K562 (cell line): ENCODE results near the gene BAIAP2. TPM values are rescaled to one million over a fixed set of nuclear protein-coding genes. Genes with fewer than 3 reads are reported as not detected.

Experiments used
- ATAC-seq: fragments of 200-7000 bp; cut with Tn5 transposase; 3 replicates; pipeline ENCODE4 v1.9.1; 2020; ENCODE audit warnings: moderate library complexity
- BruUV-seq: library from RNA; stranded (reverse); fragments of 400-500 nt; replicated peaks from 2 replicates; lab custom pipeline; 2021; lab: Mats Ljungman, UMichigan
- CTCF ChIA-PET: fragments of 300-600 bp; formaldehyde crosslinking; extraction: SDS; loops from one replicate; lab custom pipeline; 2021; ENCODE audit warnings: low intra/inter-chr PET ratio; lab: Yijun Ruan, JAX
- POLR2A ChIA-PET: fragments of 300-600, 350-650 bp; sonication (Branson Sonifier 250); formaldehyde crosslinking; extraction: SDS; loops from one replicate; lab custom pipeline; 2021; ENCODE audit warnings: antibody characterized with exemption, inconsistent platforms; lab: Yijun Ruan, JAX
- DNase-seq, 4 experiments: peaks; one replicate each; pipeline versions ENCODE4 v3.0.0 to v3.0.0-alpha.2; 2011 to 2018; ENCODE audit warnings: low spot score in 3 of 4, mixed read lengths in 3 of 4; ENCODE audit errors: extremely low read depth in 1 of 4
- FAIRE-seq: peaks from 2 replicates; lab custom pipeline; 2011; peaks lifted over from hg19 to GRCh38; lab: Jason Lieb, UNC
- H2AFZ ChIP-seq: 2 replicates; pipeline ENCODE4 v1.6.0; 2011; ENCODE audit warnings: low read depth, low read length, control low read depth, inconsistent platforms
- H3K27ac ChIP-seq: fragments of 200-600 bp; 3 replicates; pipeline ENCODE4 v1.8.0; 2011; ENCODE audit warnings: low read depth, mild to moderate bottlenecking, control low read depth, inconsistent platforms, low read length, moderate library complexity, mixed read lengths; ENCODE audit errors: extremely low read depth
- H3K27me3 ChIP-seq, 2 experiments: fragments of 300-600 bp in 1 of 2; 2 replicates in 1 of 2; 3 replicates in 1 of 2; pipeline versions ENCODE4 v1.6.0 to v1.8.0; 2011; ENCODE audit warnings: inconsistent platforms in 2 of 2, low read length in 2 of 2, mild to moderate bottlenecking in 1 of 2, mixed read lengths in 1 of 2, moderate library complexity in 1 of 2; ENCODE audit not compliant: control insufficient read depth in 2 of 2, insufficient read depth in 2 of 2
- H3K36me3 ChIP-seq: fragments of 300-600 bp; 3 replicates; pipeline ENCODE4 v1.8.0; 2011; ENCODE audit warnings: mild to moderate bottlenecking, low read length, inconsistent platforms; ENCODE audit not compliant: control insufficient read depth, insufficient read depth
- H3K4me1 ChIP-seq, 2 experiments: fragments of 200-600 bp in 1 of 2; replicated peaks in 1 of 2; 2 replicates in 1 of 2; 3 replicates in 1 of 2; pipeline versions ENCODE4 v1.5.1 to v1.8.0; 2011; ENCODE audit warnings: inconsistent platforms in 2 of 2, low read length in 2 of 2, mild to moderate bottlenecking in 1 of 2, mixed read lengths in 1 of 2, moderate library complexity in 1 of 2; ENCODE audit not compliant: control insufficient read depth in 2 of 2, insufficient read depth in 2 of 2
- H3K4me2 ChIP-seq: 2 replicates; pipeline ENCODE4 v1.6.1; 2011; ENCODE audit warnings: low read length, control low read depth, inconsistent platforms, mixed read lengths; ENCODE audit not compliant: insufficient read depth
- H3K4me3 ChIP-seq: fragments of 200-600 bp; sonication (generic), shearing (Covaris generic); 2 replicates; pipeline ENCODE4 v1.5.1; 2016; ENCODE audit warnings: control low read depth, inconsistent platforms
- H3K79me2 ChIP-seq: fragments of 200-600 bp; 3 replicates; pipeline ENCODE4 v1.8.0; 2011; ENCODE audit warnings: low read length, inconsistent platforms; ENCODE audit not compliant: control insufficient read depth, insufficient read depth
- H3K9ac ChIP-seq, 2 experiments: 2 replicates each; pipeline versions ENCODE4 v1.6.0 to v1.6.1; 2011; ENCODE audit warnings: low read depth in 2 of 2, low read length in 2 of 2, control low read depth in 1 of 2, inconsistent platforms in 1 of 2, mild to moderate bottlenecking in 1 of 2, mixed read lengths in 1 of 2; ENCODE audit not compliant: insufficient read depth in 1 of 2
- H3K9me1 ChIP-seq: one replicate; pipeline ENCODE4 v1.6.0; 2011; ENCODE audit warnings: inconsistent platforms, mild to moderate bottlenecking, low read length, moderate library complexity; ENCODE audit not compliant: control insufficient read depth, insufficient read depth
- H3K9me3 ChIP-seq: replicated peaks from 2 replicates; pipeline ENCODE4 v1.5.1; 2011; ENCODE audit warnings: low read depth, low read length, inconsistent platforms; ENCODE audit not compliant: control insufficient read depth, insufficient read depth
- H4K20me1 ChIP-seq: replicated peaks from 2 replicates; pipeline ENCODE4 v1.6.1; 2011; ENCODE audit warnings: low read length, inconsistent platforms, mixed read lengths; ENCODE audit not compliant: control insufficient read depth, insufficient read depth
- CEBPB ChIP-seq: fragments of 450-650 bp; IDR thresholded peaks from 2 replicates; pipeline ENCODE4 v1.6.1; 2016; ENCODE audit warnings: missing genetic modification characterization, missing compliant biosample characterization
- COPS2 ChIP-seq: fragments of 450-650 bp; conservative IDR thresholded peaks from 2 replicates; pipeline ENCODE4 v1.6.1; 2016; ENCODE audit warnings: mild to moderate bottlenecking, moderate library complexity
- ELF1 ChIP-seq: fragments of 200-800 bp; sonication (Bioruptor generic); IDR thresholded peaks from 2 replicates; pipeline ENCODE4 v1.6.1; 2016; ENCODE audit warnings: missing genetic modification characterization, missing compliant biosample characterization
- FOS ChIP-seq: IDR thresholded peaks from 3 replicates; pipeline ENCODE4 v1.6.1; 2011; ENCODE audit not compliant: insufficient read length; ENCODE audit errors: extremely low read depth
- GATA2 ChIP-seq: sonication (generic); formaldehyde crosslinking; IDR thresholded peaks from 2 replicates; pipeline ENCODE4 v1.4.0; 2020; ENCODE audit warnings: mild to moderate bottlenecking, missing genetic modification reagents
- L3MBTL2 ChIP-seq: fragments of 450-650 bp; IDR thresholded peaks from 2 replicates; pipeline ENCODE4 v1.6.1; 2016; ENCODE audit warnings: mild to moderate bottlenecking, moderate library complexity
- RERE ChIP-seq: sonication (generic); formaldehyde crosslinking; IDR thresholded peaks from 2 replicates; pipeline ENCODE4 v1.8.0; 2023; ENCODE audit warnings: missing genetic modification reagents, mild to moderate bottlenecking, borderline replicate concordance
- SAFB ChIP-seq: fragments of 200-400 bp; formaldehyde crosslinking; IDR thresholded peaks from 2 replicates; pipeline ENCODE4 v1.6.1; 2017; ENCODE audit warnings: low read depth, low read length, borderline replicate concordance
- TCF7L2 ChIP-seq: fragments of 150-350 bp; IDR thresholded peaks from 2 replicates; pipeline ENCODE4 v1.6.1; 2016; ENCODE audit warnings: low read depth, mild to moderate bottlenecking, low read length, moderate library complexity
- ZHX1 ChIP-seq: fragments of 150-350 bp; conservative IDR thresholded peaks from 2 replicates; pipeline ENCODE4 v1.6.1; 2014; ENCODE audit warnings: low read length
- ZNF41 ChIP-seq: fragments of 250-450 bp; sonication (Bioruptor Pico); conservative IDR thresholded peaks from 2 replicates; pipeline ENCODE4 v1.4.0; 2020; ENCODE audit warnings: mild to moderate bottlenecking
- ZZZ3 ChIP-seq: fragments of 450-650 bp; IDR thresholded peaks from 2 replicates; pipeline ENCODE4 v1.6.1; 2016; ENCODE audit warnings: antibody characterized with exemption, mild to moderate bottlenecking, moderate library complexity
- WGBS: fragments of 100-300 bp; shearing (Covaris generic); methylation state at CpG from one replicate; pipeline ENCODE4 v1.1.6; 2016; ENCODE audit warnings: low coverage, mixed read lengths; ENCODE audit not compliant: insufficient coverage; ENCODE audit errors: missing lambda C conversion rate; 5-methylcytosine and 5-hydroxymethylcytosine counted together
- in situ Hi-C: fragments of 300-500 bp; cut with MboI; formaldehyde crosslinking; loops from 4 replicates; pipeline ENCODE4 v1.15.0; 2018; ENCODE audit warnings: inconsistent platforms, mixed read lengths
- intact Hi-C: fragments of 100-400 bp; cut with micrococcal nuclease; formaldehyde crosslinking; loops from 2 replicates; pipeline ENCODE4 v1.14.2; 2022
- polyA plus RNA-seq, 8 experiments: library from polyadenylated mRNA; depleted of rRNA in 4 of 8; stranded (reverse) in 5 of 8; unstranded in 3 of 8; fragments of >200 nt; fragmentation: Nextera tagmentation in 2 of 8; fragmentation: Illumina TruSeq in 1 of 8; extraction: Ambion mirVana in 2 of 8; extraction: Trizol in 1 of 8; gene quantifications; 2 replicates each; pipeline versions ENCODE4 v1.2.1 to v1.2.3, GENCODE V29; 2011 to 2014; ENCODE audit warnings: inconsistent platforms in 1 of 8, missing spikeins in 1 of 8
- total RNA-seq, 7 experiments: library from RNA; depleted of rRNA in 6 of 7; stranded (reverse); fragments of >200 nt in 6 of 7; fragmentation: Illumina TruSeq in 2 of 7; extraction: Trizol in 2 of 7; gene quantifications; 2 replicates each; pipeline versions ENCODE4 v1.2.1 to v1.2.3, GENCODE V29; 2011 to 2021; ENCODE audit warnings: low replicate concordance in 1 of 7
- TF ChIP-seq, protein P1 (sequence below): fragments of 450-650 bp; conservative IDR thresholded peaks from 2 replicates; pipeline ENCODE4 v1.6.1; 2016; ENCODE audit warnings: missing genetic modification characterization, low read depth, mild to moderate bottlenecking, control low read depth, missing compliant biosample characterization

BAIAP2 gene
- total and polyA plus RNA-seq, 9 of the 15 experiments (the other 6 are each of a cell fraction or from before 2014, with no cell fraction given), result 2.3 to 51.6 (median 18.4) TPM

- Histone ChIP-seq H3K27ac (no peak overlapping the region), H3K79me2 (peaks cover 15% of the 10 kb centered on the region; the same call in 2 of the 3 replicates), H3K4me1 (peaks cover 20 to 80% of the 10 kb centered on the region in 2 experiments), H3K4me2 (no peak overlapping the region), H4K20me1 (peaks cover 20% of the 10 kb centered on the region), H3K9me3 (no peaks in the 10 kb centered on the region), H2AFZ (no peak overlapping the region), H3K27me3 (no peaks in the 10 kb centered on the region), H3K4me3 (no peak overlapping the region), H3K36me3 (peaks cover 32% of the 10 kb centered on the region; the same call in 2 of the 3 replicates), H3K9ac (peak overlapping the region in 1 of 2 experiments; percentile 58; a peak in 1 of 4 replicates), H3K9me1 (peaks cover 7% of the 10 kb centered on the region)
- intact Hi-C loops (no loop called here), in situ Hi-C loops (no loop called here)
- ATAC-seq, result no peak
- POLR2A ChIA-PET, result interaction anchor here (0.6 to 1.8 kb wide), 5 partner anchors 10 to 16 kb away, joined by 3 to 6 read pairs (median 4); no protein-coding TSS in a partner anchor
- BruUV-seq, result no TSS peak
- no peak for FAIRE-seq
- WGBS, result 86% methylated on average over 13 of the region's 17 CpGs
- CTCF ChIA-PET, result no interaction called here
- DNase-seq, result no peak
- TF ChIP-seq L3MBTL2 (no peak), COPS2 (no peak), FOS (no peak), CEBPB (tag) (no peak), TCF7L2 (no peak), ZNF41 (CRISPR knock-in tag) (no peak), GATA2 (CRISPR knock-in tag) (no peak), ELF1 (tag) (no peak), SAFB (no peak), ZZZ3 (no peak), RERE (CRISPR knock-in tag) (no peak), ZHX1 (no peak)
- TF ChIP-seq, protein P1, sequence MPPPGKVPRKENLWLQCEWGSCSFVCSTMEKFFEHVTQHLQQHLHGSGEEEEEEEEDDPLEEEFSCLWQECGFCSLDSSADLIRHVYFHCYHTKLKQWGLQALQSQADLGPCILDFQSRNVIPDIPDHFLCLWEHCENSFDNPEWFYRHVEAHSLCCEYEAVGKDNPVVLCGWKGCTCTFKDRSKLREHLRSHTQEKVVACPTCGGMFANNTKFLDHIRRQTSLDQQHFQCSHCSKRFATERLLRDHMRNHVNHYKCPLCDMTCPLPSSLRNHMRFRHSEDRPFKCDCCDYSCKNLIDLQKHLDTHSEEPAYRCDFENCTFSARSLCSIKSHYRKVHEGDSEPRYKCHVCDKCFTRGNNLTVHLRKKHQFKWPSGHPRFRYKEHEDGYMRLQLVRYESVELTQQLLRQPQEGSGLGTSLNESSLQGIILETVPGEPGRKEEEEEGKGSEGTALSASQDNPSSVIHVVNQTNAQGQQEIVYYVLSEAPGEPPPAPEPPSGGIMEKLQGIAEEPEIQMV (tag), result no peak
Observed at GRCh38 chr17:81054881-81055370, 20.0 kb downstream of the BAIAP2 start.
